ENCODE data around the gene MAPK11. TPM values are rescaled to one million over a fixed set of nuclear protein-coding genes. Genes with fewer than 3 reads are reported as not detected.

MAPK11 gene
- total RNA-seq, 4 donors from 2014 or later, result 6.2 to 53.5 (median 13.1) TPM

GRCh38 chr22:50274311-50274710 is 4.1 kb upstream of the MAPK11 start:
- TF ChIP-seq CTCF (IDR thresholded peaks at IDR 0.05; ENCODE audit: low read depth), result no peak

DNA sequence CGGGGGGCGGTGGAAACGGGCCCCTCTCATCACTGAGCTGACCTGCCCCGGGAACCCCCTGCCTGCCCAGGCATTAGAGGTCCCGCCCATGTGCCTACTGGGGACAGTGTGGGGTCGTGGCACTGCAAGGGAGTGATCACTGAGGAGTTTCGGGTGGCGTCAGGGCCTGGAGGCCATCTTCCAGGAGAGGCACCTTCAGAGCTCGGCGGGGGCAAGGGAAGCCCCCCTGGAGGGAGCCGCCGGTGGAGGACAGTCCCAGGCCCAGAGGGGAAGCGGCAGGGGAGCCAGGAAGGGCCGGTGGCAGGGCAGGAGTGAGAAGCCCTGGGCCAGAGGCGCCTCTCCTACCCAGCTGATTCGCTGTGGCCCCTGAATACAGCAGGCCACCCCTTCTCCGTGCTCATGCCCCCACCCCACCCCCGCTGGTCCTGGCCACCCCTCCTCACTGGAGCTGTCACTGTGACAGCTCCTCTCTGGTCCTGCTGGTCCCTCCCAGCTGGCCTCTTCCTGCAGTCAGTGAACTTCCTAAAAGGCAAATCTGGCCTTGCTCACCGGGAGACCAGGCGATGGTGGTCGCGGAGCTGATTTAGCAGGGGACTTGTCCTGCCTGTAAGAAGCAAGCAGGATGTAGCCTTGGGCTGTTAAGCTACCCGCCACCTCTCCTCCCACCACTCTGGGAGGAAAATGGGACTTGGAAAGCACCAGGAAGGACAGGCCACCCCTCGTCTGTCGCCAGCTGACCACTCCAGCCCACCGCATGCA is 2.0 kb upstream of the MAPK11 start:
- TF ChIP-seq CTCF (IDR thresholded peaks at IDR 0.05; ENCODE audit: low read depth), result no peak

GRCh38 chr22:50271519-50271970 is 1.4 kb upstream of the MAPK11 start:
- TF ChIP-seq CTCF (IDR thresholded peaks at IDR 0.05; ENCODE audit: low read depth), result no peak

GRCh38 chr22:50270666-50271394 is 650 bp upstream of the MAPK11 start:
- TF ChIP-seq CTCF (IDR thresholded peaks at IDR 0.05; ENCODE audit: low read depth), result no peak

GRCh38 chr22:50269573-50269969 is 609 bp downstream of the MAPK11 start:
- no peak for TF ChIP-seq CTCF (IDR thresholded peaks at IDR 0.05; ENCODE audit: low read depth)

DNA sequence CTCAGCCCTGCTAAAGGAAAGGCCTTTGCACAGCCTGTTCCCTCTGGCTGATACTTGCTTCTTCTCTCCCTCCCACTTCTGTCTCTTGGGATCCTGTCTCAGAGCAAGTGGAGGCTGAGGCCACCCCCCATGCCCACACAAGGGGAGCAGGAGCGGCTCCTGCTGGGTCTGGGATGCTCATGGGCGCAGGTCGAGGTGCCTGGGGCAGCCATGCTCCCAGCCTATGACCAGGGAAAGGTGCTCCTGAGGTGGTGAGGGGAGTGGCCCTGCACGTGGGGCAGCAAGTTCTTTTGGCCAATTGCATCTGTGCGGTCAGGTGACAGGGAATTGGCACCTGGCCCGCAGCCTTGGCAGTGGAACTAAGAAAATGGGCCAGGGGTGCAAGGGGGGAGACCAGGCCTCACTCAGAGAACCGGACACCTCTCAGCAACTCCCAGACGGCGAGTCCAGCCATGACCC is 1.5 kb downstream of the MAPK11 start:
- TF ChIP-seq CTCF (IDR thresholded peaks at IDR 0.05; ENCODE audit: low read depth), result no peak
